Measurements from ENCODE around the gene RPS3. TPM values are rescaled to one million over a fixed set of nuclear protein-coding genes. Genes with fewer than 3 reads are reported as not detected.

RPS3 gene
- total RNA-seq, 1 donor = 6,603 TPM

DNA sequence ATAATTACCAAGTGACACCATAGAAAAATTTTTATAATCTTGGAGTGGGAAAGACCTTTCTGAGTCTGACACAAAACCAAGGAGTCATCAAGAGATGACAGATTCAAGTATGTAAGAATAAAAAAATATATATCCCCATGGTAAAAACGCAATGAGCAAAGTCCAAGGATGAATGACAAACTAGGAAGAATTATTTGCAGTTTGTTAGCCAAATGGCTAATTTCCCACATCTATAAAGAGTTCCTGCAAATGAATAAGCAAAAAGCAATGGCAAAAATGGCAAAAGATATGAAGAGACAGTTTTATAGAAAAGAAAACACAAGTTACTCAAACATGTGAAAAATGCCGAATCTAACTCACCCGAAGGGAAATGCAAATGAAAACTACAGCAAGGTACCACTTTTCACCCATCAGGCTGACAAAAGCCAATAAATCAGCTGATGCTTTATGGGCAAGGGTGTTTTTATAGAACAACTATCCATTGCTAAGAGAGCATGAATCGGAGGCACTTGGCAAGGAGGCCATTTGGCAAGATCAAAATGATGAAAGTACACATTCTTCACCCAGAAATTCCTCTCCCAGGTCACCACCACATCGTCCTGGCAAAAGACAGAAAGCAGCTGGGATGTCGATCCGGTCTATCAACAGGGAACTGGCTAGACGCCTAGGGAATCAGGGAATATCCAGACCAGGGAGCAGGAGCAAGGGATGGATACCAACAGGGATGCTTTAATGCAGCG, 54.8 kb downstream of the RPS3 start:
- DNase-seq (ENCODE audit: low read depth in 2 of 3, low spot score in 2 of 3) = no peak

- DNase-seq (ENCODE audit: low read depth in 2 of 3, low spot score in 2 of 3) = no peak
Observed at GRCh38 chr11:75454987-75455386, 55.7 kb downstream of the RPS3 start.

Small RNA genes lying within 50 kb of the gene (small RNA-seq; reads per million reads assigned to genes)
- gene SNORD15A (not detected), gene SNORD15B (8,051 reads per million, percentile 100 among the genes with 10 or more reads in this experiment)

Other genes with a start within 250 kb of the RPS3 start
- gene SLCO2B1, start 248.4 kb upstream of the RPS3 start, total RNA-seq = under 0.01 TPM
- gene TPBGL, start 158.7 kb upstream of the RPS3 start, total RNA-seq = under 0.01 TPM
- 195 TPM for gene ARRB1, start 47.9 kb upstream of the RPS3 start, total RNA-seq
- gene KLHL35, start 33.7 kb downstream of the RPS3 start, total RNA-seq = 1.6 TPM
- 5.7 TPM for gene GDPD5, start 126.4 kb downstream of the RPS3 start, total RNA-seq
- gene SERPINH1, start 162.7 kb downstream of the RPS3 start, total RNA-seq = 92.4 TPM